GM12801 (cell line): ENCODE data around the gene NLGN4Y.

ENCODE experiments used
- CTCF ChIP-seq: IDR thresholded peaks from one replicate; pipeline ENCODE4 v1.5.1; 2011; ENCODE audit warnings: control low read depth; ENCODE audit not compliant: insufficient read length; ENCODE audit errors: extremely low read depth

Gene NLGN4Y

GRCh38 chrY:14524272-14525231, at the start of gene NLGN4Y:
Gene NLGN4Y, plus strand, starts transcription at chrY:14524529. Its CDS starts 97,591 bp downstream, at chrY:14622120.
- TF ChIP-seq CTCF, result no peak

- no peak for TF ChIP-seq CTCF
Observed at GRCh38 chrY:14485935-14486334, 38.4 kb upstream of the NLGN4Y start.

- TF ChIP-seq CTCF, result no peak
Observed at GRCh38 chrY:14490226-14490625, 34.1 kb upstream of the NLGN4Y start.

- no peak for TF ChIP-seq CTCF
Observed at GRCh38 chrY:14498071-14498470, 26.3 kb upstream of the NLGN4Y start.

- TF ChIP-seq CTCF, result no peak
Observed at GRCh38 chrY:14504592-14504991, 19.7 kb upstream of the NLGN4Y start.

- TF ChIP-seq CTCF, result no peak
Observed at GRCh38 chrY:14522379-14522950, 1.9 kb upstream of the NLGN4Y start.

GRCh38 chrY:14523491-14524271, 648 bp upstream of the NLGN4Y start:
- TF ChIP-seq CTCF, result no peak
